Umbilical cord (tissue), 2 donors: Measurements from ENCODE around the gene ZSWIM1. TPM values are rescaled to one million over a fixed set of nuclear protein-coding genes. Genes with fewer than 3 reads are reported as not detected.
"Not testable (repeated sequence)": the region's sequence is repeated elsewhere in the genome, so short reads cannot be mapped to it uniquely, and the experiment has no call there.

Source experiments
- DNase-seq: peaks from one replicate; pipeline ENCODE4 v3.0.0-alpha.2; 2015; ENCODE audit warnings: low spot score
- total RNA-seq: library from RNA; depleted of rRNA; stranded (reverse); fragments of >200 nt; gene quantifications from one replicate; pipeline ENCODE4 v1.2.3, GENCODE V29; 2014; ENCODE audit warnings: low replicate concordance; ENCODE audit not compliant: insufficient read depth

ZSWIM1 gene
- total RNA-seq, 1 donor from 2014 or later = 3.1 TPM

DNA sequence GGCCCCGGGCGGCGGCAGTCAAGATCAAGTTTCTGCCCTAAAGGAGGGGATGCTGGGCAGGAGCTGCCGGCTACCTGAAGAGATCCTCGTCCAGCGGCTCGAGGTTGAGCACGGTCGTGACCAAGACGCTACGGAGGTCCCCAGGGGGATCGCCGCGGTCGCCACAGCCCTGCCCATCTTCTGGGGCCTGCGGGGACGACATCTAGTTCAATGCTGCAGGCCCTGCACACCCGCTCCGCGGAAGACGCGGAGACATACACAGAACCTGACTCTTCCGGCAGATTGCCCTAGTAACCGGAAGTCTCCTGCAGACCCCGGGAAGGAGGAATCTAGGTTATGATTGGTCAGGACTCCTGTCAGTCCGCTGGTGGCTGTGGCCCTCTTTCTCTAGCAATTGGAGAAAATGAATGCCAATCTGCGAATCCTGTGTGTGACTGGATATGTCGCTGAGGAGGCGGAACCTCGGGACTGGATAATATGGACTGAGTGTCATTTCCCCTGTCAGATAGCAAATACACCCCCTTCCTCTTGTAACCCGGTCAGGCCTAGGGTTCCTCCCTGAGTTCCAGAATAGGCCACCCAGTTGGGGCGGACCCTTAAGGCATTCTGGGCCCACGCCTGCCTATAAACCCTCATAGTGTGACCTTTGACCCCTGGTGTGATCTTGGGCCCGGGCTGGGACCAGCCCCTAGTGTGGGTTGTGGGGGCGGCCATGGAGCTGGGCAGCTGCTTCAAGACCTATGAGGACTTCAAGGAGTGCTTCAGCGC is 23.7 kb upstream of the ZSWIM1 start, which contains the start of the genes ACOT8 and ZSWIM3:
Gene ACOT8, minus strand, starts transcription at position 279 of the 768 bp plus-strand sequence. Its CDS starts 77 bp downstream, at position 202.
Gene ZSWIM3, plus strand, starts transcription at position 501 of the 768 bp plus-strand sequence. Its CDS starts 212 bp downstream, at position 713.
- DNase-seq = peak; percentile 100

DNA sequence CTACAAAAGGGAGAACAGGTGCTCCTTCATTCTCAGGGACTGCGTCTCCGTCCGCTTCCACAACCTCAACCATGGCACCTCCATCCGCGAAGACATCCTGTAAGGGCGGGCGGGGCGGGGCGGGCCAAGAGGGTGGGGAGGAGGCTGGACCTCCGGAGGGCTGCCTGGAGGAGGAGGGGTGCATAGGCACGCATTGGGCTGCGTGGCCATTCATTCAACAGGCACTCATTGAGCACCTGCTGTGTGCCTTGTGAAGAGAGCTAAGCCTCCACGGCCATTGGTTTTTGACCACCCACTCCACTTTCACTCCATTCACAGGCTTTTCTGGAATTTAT is 23.2 kb upstream of the ZSWIM1 start:
- DNase-seq = no peak

DNA sequence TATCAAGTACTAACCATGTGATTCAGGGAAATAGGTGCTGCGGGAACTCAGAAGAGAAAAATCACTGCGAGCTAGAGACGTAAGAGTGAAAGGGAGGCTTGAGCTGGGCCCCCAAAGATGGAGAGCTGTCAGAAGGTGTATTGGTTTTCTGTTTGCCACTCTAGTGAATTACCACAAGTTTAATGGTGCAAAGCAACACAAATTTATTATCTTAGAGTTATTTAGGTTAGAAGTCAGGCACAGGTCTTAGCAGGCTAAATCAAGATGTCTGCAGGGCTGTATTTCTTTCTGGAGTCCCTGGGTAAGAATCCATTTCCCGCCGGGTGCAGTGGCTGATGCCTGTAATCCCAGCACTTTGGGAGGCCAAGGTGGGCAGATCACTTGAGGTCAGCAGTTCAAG is 21.1 kb upstream of the ZSWIM1 start:
- no peak for DNase-seq

DNA sequence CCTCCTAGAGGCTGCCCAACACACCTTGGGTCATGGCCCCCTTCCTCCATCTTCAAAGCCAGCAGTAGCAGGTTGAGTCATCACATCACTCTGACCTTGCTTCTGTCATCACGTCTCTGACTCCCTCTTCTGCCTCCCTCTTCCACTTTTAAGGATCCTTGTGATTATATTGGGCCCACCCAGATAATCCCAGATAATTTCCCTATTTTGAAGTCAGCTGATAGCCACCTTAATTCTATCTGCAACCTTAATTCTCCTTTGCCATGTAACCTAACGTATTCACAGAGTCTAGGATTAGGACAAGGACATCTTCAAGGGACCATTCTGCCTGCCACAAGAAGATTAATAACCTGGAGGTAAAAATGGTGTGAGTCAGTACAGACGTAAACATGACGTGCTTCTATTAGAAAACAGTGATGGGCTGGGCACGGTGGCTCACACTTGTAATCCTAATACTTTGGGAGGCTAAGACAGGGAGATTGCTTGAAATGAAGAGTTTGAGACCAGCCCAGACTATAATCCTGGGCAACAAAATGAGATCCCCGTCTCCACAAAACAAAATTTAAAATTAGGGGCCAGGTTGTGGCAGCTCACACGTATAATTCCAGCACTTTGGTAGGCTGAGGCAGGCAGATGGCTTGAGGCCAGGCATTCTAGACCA is 20.3 kb upstream of the ZSWIM1 start:
- DNase-seq = no peak

DNA sequence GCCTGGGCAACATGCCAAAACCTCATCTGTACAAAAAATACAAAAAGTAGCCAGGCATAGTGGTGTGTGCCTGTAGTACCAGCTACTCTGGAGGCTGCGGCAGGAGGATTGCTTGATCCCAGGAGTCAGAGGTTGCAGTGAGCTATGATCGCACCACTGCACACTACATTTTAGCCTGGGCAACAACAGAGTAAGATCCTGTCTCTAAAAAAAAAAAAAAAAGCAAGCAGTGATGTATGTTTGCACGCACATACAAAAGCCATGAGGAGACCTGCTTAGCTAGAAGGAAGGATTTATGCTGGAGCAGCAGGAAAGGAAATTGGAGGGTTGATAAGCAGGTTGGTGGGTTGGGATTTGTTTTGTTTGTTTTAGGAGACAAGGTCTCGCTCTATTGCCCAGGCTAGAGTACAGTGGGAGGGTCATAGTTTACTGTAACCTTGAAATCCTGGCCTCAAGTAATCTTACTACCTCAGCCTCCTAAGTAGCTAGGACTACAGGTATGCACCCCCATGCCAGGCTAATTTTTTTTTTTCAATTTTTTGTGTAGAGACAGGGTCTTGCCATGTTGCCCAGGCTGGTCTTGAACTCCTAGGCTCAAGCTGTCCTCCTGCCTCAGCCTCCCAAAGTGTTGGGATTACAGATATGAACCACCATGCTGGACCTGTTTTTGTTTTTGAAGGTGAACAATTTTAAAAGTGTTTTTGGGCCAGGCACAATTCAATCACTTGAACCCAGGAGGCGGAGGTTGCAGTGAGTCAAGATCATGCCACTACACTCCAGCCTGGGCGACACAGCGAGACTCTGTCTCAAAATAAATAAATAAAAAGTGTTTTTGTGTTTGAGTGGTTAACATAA is 19.6 kb upstream of the ZSWIM1 start:
- DNase-seq = no peak

DNA sequence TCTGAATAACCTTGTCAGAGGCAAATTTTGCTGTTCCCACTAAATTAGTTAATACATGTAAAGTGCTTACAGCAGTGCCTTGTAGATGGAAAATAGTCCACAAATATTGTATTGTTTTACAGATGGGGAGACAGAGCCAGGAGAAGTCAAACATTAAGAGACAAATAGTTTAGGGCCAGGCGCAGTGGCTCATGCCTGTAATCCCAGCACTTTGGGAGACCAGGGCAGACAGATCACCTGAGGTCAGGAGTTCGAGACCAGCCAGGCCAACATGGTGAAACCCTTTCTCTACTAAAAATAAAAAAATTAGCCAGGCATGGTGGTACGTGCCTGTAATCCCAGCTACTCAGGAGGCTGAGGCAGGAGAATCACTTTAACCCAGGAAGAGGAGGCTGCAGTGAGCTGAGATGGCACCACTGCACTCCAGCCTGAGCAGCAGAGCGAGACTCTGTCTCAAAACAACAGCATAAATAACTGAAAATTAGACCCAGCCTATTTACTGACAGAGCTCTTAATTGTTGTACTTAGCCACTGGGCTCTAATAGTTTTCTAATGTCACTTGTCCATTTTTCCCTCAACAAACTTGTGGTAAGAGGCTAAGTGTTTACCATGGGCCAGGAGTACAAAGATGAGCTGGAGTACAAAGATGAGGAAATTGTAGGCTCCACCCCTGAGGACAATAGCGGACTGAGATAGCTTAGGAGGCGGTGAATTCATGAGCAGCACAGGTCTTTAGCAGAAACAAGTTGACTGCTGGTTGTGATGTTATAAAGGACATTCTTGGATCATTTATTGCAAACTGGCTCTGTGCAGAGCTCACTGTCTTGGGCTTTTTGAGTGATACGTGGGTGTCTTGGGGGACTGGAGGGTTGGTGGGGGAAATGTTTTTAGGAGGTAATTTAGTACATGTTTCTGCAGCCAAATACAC is 17.2 kb upstream of the ZSWIM1 start:
- DNase-seq = no peak

DNA sequence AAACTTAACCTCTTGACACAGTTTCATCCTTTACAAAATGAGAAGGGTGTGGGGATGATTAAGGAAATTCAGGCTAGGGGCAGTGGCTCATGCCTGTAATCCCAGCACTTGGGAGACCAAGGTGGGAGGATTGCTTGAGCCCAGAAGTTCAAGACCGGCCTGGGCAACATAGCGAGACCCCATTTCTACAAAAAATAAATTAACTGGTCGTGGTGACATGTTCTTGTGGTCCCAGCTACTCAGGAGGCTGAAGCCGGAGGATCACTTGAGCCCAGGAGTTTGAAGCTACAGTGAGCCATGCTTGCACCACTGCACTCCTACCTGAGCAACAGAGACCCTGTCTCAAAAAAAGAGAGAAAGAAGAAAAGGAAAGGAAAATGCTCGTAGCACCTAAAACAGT is 14.6 kb upstream of the ZSWIM1 start:
- no peak for DNase-seq

DNA sequence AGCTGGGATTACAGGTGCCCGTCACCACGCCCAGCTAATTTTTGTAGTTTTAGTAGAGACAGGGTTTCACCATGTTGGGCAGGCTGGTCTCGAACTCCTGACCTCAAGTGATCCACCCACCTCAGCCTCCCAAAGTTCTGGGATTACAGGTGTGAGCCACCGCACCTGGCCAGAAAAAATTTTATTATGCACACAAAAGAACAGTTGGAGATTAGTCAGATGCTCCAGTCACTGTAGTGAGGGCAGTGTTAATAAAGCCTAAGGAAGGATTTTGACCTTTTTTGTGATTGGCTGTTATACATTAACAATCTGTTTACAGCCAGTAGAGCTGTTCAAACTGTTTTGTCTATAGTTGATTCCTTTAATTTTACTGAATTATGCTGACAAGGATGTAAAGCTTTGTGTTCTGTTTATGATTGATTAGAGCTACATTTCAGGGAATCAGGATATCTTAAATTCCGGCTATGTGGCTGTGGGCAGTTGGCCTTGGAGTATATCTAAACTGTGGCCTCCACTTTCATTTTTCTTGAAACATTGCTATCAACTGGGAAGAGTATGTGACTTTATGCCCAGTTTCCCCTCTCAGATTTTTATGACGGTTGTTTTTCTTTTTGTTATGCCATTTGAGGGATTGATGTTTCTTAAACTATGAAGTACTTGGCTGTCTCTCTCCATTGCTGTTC is 13.8 kb upstream of the ZSWIM1 start:
- DNase-seq = no peak

DNA sequence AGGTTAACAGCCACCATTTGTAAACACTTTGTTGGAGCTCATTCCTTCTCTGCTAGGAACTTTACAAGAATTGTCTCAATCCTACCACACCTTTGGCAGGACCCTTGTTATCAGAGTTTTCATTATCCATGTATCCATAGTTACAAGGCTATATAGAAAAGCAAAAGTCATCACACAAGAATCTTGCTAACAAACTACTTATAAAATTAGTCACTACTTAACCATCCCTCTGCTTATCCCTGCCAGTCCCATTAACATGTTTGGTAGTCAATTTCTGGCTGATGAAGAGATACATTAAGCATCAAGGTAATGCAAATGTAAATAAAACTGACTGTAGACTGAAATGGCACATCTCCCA is 13.2 kb upstream of the ZSWIM1 start:
- no peak for DNase-seq

DNA sequence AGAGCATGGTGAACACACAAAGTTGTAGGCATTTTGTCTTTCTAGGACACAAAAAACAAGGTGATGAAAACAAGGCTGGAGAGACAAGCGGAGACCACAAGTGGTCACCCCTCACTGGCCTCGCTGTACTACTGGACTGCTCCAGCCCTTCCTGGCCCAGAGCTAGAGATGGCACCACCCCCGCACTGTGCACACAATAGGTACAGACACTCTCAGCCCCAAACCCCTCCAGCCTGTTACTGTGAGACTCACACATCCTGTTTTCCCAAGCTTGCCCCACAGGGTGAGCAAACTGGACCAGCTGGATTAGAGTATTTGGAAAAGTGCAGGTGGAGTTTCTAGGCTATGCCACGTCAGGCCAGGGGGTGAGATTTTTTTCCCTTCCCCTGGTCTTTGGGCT is 8.4 kb upstream of the ZSWIM1 start:
- no peak for DNase-seq

DNA sequence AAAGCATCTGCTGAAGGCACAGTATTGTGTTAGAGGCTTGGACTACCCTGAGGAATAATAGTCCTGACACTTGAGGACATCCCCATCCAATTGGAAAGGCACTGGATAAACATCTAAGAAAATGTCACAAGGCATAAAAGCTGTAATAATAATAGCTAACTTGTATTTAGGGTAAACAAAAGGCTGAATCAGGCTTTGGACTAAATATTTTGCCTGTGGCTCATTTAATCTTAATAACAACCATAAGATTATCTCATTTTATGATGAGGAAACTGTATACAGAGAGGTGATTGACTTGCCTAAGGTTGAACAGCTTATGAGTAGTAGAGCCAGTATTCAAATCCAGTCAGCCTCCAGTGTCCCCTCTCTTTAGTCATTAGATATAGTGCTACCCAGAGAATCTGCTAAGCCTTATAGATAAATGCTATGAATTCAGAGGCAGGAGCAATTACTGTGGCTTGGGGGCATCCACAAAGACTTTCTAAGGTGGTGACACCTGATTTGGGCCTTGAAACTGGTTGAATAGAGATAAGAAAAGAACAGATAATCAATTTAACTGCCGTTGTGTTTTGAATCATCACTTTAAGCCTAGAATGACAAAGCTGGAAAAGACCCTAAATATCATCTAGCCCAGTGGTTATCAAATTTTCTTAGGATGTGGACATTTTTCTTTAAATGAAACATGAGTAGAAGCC is 7.5 kb upstream of the ZSWIM1 start:
- no peak for DNase-seq

DNA sequence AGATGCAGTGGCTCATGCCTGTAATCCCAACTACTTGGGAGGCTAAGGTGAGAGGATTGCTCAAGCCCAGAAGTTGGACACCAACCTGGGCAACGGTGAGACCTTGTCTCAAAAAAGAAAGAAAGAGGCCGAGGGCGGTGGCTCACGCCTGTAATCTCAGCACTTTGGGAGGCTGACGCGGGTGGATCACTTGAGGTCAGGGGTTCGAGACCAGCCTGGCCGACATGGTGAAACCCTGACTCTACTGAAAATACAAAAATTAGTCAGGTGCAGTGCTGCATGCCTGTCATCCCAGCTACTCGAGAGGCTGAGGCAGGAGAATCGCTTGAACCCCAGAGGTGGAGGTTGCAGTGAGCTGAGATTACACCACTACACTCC is 6.9 kb upstream of the ZSWIM1 start:
- DNase-seq = not testable (repeated sequence)

DNA sequence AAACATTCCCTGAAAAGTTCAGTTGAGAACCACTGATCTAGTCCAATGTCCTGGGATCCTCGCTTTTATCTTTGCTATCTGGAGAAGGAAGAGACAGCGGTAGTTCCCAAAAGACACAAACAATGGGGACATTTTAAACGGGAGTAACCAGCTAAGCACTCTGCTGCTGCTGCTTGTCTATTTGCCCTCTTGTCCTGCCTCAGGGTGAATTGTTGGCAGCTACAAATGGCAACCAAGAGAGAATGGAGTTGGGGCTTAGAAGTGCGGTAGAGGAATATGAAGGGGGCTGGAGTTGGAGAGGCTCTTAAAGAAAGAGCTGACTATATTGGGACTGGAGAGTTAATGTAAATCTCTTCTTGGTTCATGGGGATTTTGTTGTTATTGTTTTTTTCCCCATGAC is 6.5 kb upstream of the ZSWIM1 start:
- DNase-seq = no peak

DNA sequence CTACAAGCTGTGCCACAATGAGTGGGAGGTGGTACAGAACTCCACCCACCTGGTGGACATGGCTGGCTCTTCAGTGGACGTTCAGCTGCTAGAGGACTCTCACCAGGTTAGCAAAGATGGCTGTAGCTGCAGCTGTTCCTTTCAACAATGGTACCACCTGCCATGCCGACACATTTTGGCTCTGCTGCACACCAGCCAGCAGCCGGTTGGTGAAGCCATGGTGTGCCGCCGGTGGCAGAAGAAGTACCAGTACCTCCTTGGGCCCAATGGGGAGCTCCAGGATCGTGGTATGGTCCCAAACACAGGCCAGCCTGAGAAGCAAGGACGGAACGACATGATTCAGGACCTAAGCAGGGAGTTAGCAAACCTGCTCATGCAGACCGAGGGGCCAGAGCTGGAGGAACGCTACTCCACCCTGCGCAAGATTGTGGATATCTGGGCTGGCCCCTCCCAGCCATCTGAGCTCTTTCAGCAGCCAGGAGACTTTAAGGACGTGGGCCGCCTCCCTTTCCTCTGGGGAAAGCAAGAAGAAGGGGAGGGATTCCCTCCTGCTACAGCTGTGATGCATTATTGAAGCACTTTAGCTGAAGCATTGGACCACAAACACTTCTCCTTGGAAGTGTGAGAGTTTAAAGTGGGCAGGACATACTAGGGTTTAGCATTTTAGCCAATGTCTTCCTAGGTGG is 2.8 kb upstream of the ZSWIM1 start:
- DNase-seq = peak; percentile 36

DNA sequence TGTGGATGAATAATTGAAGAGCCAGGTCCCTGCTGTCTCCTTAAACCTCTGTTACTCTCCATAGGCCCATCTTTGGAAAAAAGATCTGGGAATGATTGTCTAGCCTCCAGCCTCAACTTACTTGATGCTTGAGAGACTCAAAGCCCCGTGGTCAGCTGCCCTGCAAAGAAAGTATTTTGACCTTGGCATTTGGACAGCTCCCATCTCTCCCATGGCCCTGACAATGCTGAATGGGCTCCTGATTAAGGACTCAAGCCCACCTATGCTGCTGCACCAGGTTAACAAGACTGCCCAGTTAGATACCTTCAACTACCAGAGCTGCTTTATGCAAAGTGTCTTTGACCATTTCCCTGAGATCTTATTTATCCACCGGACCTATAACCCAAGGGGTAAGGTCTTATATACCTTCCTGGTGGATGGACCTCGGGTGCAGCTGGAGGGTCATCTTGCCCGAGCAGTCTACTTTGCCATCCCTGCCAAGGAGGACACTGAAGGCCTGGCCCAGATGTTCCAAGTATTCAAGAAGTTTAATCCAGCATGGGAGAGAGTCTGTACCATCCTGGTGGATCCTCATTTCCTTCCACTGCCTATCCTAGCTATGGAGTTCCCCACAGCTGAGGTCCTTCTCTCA is 1.6 kb downstream of the ZSWIM1 start:
- no peak for DNase-seq

DNA sequence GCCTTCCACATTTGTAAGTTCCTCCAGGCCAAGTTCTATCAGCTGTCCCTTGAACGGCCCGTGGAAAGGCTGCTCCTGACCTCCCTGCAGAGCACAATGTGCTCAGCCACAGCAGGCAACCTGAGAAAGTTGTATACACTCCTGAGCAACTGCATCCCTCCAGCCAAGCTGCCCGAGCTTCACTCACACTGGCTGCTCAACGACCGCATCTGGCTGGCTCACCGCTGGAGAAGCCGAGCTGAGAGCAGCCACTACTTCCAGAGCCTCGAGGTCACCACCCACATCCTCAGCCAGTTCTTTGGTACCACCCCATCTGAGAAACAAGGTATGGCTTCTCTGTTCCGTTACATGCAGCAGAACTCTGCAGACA is 2.1 kb downstream of the ZSWIM1 start:
- DNase-seq = no peak

DNA sequence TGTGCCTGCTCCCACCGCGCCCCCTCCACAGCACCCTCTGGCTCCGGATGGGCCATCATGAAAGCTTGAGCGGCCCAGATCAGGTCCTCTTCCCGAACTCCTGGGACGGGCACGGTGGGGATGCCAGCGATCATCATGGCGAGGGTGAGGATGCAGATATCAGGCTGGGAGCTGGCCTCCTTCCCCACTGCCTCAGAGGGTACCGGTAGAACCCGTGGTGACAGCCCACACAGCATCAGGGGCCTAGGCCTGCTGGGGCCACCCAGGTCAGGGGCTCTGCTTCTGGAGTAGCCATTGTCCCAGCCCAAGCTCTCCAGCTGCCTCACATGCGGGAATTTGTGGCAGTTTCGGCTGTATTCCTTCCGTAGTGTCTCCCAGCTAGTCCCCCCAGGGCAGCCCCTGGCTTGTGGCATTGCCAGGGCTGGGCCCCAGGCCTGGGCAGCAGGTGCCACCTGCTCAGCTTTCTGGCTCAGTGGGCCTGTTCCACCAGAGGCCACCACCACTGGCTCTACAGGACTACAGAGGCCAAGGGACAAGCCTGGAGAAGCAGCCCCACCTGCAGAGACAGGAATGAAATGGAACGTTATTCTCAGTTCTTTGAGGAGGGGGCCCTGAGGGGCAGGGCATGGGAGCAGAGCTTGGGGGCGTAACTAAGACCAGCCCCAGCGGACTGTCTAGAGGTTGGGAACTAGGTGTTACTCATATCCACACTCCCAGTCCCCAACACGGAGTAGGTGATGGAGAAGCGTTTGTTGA is 5.7 kb downstream of the ZSWIM1 start:
- DNase-seq = no peak

DNA sequence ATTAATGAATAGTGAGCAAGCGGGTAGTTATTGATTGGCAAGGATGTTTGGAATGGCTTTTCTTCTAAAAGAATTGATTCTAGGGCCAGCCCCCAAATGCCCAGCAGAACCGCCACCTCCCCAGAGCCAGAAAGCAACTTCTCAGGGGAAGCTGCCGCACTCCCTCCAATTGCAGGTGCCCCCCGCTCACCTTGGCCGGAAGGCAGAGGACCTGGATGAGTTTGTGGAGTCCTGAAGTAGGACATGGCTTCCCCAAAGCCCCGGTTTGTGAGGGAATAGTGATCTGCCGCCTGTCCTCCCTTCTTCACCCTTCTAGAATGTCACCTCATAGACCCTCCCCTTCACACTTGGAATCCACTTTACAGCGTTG is 6.3 kb downstream of the ZSWIM1 start, which contains the start of gene SPATA25:
Gene SPATA25, minus strand, starts transcription at position 277 of the 370 bp plus-strand sequence. Its CDS starts 32 bp downstream, at position 245.
- DNase-seq = no peak
